ENCODE data around the gene METTL25B.

- TF ChIP-seq, protein P1, sequence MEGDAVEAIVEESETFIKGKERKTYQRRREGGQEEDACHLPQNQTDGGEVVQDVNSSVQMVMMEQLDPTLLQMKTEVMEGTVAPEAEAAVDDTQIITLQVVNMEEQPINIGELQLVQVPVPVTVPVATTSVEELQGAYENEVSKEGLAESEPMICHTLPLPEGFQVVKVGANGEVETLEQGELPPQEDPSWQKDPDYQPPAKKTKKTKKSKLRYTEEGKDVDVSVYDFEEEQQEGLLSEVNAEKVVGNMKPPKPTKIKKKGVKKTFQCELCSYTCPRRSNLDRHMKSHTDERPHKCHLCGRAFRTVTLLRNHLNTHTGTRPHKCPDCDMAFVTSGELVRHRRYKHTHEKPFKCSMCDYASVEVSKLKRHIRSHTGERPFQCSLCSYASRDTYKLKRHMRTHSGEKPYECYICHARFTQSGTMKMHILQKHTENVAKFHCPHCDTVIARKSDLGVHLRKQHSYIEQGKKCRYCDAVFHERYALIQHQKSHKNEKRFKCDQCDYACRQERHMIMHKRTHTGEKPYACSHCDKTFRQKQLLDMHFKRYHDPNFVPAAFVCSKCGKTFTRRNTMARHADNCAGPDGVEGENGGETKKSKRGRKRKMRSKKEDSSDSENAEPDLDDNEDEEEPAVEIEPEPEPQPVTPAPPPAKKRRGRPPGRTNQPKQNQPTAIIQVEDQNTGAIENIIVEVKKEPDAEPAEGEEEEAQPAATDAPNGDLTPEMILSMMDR (IDR thresholded peaks at IDR 0.05), result no peak
- TF ChIP-seq POLR2A (IDR thresholded peaks at IDR 0.05), result no peak
Observed at GRCh38 chr1:156706657-156707416, 21.4 kb upstream of the METTL25B start.
